HG03457 (cell line): ENCODE results near the gene RPS6KA2.
A peak's percentile ranks its signal among the peaks of the same experiment; 100 is the strongest.

Experiments used
- ATAC-seq: cut with Tn5 transposase; IDR thresholded peaks from one replicate; pipeline ENCODE4 v1.9.1; 2021; ENCODE audit warnings: moderate number of reproducible peaks; ENCODE audit not compliant: unreplicated experiment

Gene RPS6KA2

GRCh38 chr6:166508726-166509125 is 118.3 kb downstream of the RPS6KA2 start:
- no peak for ATAC-seq

DNA sequence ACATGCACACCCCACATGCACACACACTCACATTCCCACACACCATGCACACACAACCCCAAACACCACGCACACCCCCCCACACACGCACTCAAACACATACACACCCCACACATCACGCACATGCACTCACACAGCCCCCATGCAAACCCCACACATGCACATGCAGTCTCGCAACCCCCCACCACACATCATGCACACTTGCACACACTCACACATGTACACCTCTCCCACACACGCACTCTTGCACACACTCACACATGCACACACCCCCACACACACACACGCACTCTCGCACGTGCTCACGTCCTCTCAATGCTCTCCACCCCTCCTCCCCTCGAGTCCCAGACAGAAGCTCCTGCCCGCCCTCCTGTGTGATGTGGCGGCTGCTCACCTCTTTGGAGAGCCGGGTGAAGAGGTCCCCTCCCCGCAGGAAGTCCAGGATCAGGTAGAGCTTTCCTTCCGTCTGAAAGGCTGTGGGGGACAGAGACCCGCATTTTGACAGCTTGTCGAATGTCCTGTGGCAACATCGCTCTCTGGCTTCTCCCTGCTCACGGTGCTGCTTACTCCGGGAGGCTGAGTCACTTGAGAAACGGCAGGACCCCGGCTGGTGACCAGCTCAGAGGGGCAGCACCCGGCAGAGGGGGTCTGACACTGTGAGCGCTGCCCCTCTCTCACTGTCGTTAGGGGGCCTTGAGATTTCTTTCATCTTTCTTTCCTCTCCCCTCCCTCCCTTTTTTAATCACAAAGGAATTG is 119.1 kb downstream of the RPS6KA2 start:
- no peak for ATAC-seq

- no peak for ATAC-seq
Observed at GRCh38 chr6:166507380-166507779, 119.7 kb downstream of the RPS6KA2 start.

DNA sequence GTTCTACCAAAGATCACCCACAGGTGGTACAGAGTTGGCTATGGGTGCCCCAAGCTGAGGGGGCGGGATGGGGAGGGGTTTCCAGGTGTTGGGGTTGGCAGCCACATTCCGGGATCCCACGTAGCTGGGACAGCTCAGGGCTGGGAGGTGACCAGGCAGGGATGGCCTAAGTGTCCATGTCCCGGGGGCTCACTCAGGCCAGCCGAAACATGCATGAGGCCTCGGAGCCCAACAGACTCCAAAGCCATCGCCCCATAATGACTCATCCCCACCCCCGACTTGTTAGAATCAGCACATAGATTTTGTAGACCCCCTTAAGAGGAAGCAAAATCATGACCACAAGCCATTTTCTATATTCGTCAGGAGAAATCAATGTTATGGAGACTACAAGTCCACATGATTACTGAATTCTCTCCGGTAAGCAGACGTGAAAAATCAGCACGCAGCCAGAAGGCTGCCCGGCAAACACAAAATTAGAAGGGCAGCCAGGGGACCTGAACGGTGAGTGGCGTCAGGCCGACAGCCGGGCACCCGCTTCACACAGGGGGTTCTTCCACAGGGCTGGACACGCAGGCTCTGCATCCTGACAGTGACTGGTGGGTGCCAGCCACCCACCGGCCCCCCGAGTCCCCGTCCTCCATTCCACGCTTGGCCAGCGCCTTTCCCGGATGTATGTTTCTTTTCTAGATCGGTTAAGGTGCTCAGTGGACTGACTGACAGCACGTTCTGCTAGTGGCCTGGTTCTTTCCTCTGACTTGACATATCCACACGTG is 121.7 kb downstream of the RPS6KA2 start:
- no peak for ATAC-seq

GRCh38 chr6:166504100-166504499 is 123.0 kb downstream of the RPS6KA2 start:
- ATAC-seq, result no peak

DNA sequence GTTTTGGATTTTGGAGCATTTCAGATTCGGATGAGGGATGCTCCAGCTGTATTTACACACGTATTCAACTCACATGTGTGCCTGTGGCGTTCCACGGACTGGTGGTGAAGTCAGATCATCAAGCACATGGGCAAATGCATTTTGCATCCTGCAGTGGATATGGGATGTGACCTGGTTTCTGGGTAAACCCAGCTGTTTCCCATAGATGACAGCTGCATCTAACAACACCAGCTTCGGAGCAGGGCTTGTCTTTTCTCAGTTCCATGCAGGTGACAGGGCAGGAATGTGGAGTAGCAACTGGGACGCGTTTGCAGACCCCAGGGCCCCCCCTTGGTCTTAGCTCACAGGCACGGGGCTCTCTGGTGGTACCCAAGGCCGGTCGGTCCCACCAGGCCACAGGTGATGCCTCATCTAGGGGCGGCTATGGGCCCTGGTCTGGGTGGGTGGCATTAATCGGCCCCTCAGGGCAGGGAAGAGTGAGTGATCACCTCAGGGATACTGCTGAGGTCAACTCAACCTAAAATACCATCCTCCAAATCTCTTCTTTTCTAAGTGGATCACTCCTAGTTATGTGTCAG is 123.8 kb downstream of the RPS6KA2 start:
- ATAC-seq, result no peak

DNA sequence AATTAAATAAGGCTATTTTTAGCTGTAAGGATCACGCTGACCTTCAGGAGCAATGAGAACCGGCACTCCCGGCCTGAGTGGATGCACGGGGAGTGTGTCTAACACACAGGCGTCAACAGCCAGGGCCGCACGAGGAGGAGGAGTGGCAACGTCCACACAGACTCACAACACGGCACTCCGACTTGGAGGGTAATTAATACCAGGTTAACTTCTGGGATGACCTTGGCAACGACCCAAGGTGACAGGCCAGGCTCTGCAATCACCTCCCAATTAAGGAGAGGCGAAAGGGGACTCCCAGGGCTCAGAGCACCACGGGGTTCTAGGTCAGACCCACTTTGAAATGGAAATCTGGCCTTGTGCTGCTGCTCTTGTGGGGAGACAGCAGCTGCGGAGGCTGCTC is 124.6 kb downstream of the RPS6KA2 start:
- ATAC-seq, result no peak

- no peak for ATAC-seq
Observed at GRCh38 chr6:166501246-166501645, 125.8 kb downstream of the RPS6KA2 start.

DNA sequence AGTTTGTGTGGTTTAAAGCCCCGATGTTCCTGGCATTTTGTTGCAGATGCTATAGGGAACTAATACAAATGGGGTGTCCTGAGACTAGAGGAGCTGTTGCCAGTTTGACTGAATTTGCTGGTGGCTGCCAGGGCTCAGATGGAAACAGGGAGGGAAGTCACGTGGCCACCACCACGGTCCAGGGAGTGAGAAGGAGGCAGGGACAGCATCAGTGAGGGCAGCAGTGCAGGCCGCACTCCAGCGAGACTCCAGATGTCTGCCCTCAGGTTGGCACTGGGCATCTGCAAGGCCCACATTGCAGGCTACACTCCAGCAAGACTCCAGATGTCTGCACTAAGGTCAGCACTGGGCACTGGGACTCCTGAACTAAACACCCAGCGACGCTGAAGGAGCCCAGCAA is 126.8 kb downstream of the RPS6KA2 start:
- no peak for ATAC-seq

GRCh38 chr6:166499350-166500163 is 127.5 kb downstream of the RPS6KA2 start:
- peak; percentile 49 for ATAC-seq

GRCh38 chr6:166498661-166499349 is 128.2 kb downstream of the RPS6KA2 start:
- ATAC-seq, result no peak

GRCh38 chr6:166498228-166498627 is 128.8 kb downstream of the RPS6KA2 start:
- no peak for ATAC-seq

DNA sequence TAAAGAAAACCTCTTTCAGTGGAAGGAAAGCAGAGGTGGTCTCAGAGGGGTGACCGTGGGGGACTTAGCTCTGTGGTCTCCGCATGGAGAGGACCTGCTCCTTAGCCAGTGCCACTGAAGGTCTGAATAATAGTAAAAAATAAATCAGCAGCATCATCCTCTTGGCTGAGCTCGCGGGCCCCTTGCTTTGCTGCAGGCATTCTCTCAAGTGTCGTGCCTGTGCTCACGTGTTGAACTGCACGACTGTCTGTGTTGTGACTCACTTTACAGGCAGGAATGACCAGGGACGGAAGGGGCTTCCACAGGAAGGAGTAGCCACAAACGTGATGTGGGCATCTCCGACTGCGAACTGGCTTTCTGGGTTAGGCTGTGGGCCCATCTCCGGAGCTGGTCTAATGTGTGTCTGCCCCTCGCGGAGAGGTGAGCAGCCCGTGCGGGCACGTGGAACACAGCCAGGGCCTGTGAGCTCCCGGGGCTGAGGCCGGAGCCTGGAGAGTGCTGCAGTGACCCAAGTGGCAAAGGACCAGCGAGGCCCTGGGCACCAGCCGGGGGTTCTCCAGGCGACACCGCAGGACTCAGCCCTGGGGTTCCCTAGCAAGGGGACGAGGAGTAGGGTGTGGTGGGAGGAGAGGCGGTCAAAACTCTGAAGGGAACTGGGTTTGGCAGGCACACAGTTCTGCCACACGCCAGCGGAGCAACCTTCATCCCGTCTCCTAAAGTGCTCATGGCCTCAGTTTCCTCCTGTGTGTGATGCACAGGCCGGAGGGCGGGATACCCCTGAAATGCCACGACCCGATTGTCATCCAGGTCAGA is 129.8 kb downstream of the RPS6KA2 start:
- no peak for ATAC-seq

GRCh38 chr6:166496460-166496859 is 130.6 kb downstream of the RPS6KA2 start:
- ATAC-seq, result no peak

DNA sequence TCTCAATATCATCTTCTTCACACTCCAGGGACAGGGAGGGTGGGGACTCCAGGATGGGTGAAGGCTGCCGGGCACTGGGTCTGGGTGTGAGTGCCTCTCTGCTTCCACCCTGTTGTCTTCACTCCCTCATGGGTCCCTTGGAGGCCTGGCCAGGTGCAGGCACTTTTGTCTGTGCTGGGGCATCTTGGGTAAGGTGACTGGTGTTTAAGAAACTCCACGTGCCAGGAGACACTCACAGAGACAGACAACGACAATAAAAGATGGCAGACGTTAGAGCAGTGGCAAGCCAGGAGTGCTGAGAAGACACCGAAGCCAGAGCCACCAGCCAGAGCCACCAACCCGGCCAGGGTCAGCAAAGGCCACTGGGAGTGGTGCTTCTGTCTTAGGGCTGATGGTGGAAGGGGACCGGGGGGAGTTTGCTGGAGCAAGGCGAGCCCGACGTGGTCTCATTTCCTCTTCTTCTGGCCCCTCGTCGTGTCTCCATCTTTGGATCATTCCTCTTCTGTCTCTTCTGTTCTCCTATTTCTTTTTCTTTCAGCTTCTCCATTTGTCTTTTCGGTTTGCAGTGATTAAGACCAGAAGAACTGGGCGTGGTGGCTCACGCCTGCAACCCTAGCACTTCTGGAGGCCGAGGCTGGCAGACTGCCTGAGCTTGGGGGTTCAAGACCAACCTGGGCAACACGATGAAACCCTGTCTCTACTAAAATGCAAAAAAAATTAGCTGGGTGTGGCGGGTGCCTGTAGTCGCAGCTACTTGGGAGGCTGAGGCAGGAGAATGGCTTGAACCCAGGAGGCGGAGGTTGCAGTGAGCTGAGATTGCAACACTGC is 131.3 kb downstream of the RPS6KA2 start:
- ATAC-seq, result no peak

- ATAC-seq, result no peak
Observed at GRCh38 chr6:166494757-166495486, 132.1 kb downstream of the RPS6KA2 start.

DNA sequence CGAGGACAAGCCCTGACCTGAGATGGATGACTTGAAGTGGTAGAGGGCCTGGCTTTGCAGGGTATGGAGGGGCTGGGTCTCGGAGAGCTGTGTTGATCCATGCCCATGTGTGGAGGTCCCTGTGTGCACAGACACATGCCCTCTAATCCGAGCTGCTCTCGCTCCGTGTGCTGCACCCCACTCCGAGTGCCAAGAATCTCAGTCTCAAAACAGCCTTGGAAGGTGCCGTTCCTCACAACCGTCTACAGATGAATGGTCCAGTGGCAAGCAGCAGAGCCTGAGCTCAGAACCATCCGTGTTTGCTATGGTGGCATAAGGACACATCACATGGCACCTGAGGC is 133.0 kb downstream of the RPS6KA2 start:
- no peak for ATAC-seq

DNA sequence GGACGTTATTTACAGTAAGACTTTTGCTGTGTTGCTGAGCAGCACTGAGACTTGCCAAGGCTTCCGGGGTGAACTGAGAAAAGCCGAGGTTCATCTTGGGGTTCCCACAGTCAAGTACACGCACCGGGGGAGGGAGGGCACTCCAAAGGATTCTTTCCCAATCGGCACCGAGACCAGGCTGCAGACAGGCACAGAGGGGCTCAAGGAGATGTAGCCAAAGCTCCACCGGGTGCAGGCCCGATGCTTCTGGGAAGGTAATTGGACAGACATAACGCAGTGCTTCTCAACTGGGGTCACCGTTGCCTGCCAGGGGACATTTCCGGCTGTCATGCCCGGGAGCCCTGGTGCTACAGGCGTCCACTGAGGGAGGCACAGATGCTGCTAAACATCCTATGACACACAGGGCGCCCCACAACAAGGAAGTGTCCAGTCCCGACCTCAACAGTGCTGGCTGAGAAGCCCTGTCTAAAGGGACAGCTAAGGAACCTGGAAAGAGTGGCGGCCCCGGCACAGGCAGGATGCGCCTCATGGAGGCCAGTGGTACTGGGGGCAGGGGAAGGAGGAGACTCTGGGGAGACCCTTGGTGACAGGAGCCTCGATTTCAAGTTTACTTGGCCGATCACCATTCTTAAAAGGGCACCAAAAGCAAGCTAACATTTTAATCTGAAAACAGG is 133.5 kb downstream of the RPS6KA2 start:
- no peak for ATAC-seq
